ENCODE measurements around the gene EPS8L2.
A peak's percentile ranks its signal among the peaks of the same experiment; 100 is the strongest.

The EPS8L2 gene

DNA sequence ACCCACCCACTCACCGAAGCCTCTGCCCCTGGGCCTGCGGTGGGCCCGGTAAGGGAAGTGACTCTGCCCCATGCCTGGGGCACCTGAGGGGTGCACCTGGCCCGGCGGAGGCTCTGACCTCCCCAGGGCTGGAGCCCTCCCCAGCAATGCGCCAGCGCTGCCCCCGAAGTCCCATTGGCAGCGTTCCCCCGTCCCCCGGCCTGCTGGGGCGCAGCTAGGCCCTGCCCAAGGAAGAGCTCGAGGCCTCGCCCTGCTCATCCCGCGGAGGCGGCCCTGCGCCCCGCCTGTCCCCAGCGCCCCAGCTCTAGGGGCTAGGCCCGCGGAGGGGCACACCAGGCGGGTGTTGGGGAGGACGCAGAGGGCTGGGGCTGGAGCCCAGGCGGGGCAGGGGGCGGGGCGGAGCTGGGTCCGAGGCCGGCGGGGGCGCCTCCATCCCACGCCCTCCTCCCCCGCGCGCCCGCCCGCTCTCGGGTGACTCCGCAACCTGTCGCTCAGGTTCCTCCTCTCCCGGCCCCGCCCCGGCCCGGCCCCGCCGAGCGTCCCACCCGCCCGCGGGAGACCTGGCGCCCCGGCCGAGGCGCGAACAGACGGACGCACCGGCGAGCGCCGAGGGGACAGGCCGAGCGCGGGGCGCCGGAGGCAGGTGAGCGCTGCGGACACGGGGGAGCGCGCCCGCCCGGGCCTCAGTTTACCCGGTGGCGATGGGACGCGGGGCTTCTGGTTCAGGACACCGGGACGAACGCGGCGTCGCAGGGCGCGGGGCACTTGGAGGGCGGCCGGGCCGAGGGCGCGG is at the start of gene EPS8L2:
Gene EPS8L2, plus strand, starts transcription at position 586 of the 793 bp plus-strand sequence. CDS start 3,177 bp downstream, outside the sequence.
- Histone ChIP-seq H3K27me3 (ENCODE audit: insufficient read depth, insufficient read length) (peaks cover 7% of the 10 kb centered on the region), H3K4me1 (ENCODE audit: insufficient read depth, insufficient read length) (peaks cover 42% of the 10 kb centered on the region), H3K36me3 (ENCODE audit: insufficient read depth, insufficient read length, low read length) (peaks cover 48% of the 10 kb centered on the region), H3K4me3 (ENCODE audit: insufficient read length, low read depth) (peak within 1 kb of the TSS; percentile 53), H3K9ac (ENCODE audit: insufficient read length, low read depth) (peak within 1 kb of the TSS; percentile 90), H3K9me3 (ENCODE audit: insufficient read depth, low read length) (no peaks in the 10 kb centered on the region)
- DNase-seq (ENCODE audit: low read depth, low spot score): no peak
- TF ChIP-seq ZNF274 (IDR thresholded peaks at IDR 0.05; ENCODE audit: low read depth, low read length) (no peak), YY1 (IDR thresholded peaks at IDR 0.05; ENCODE audit: insufficient read depth, insufficient read length) (no peak), SUZ12 (IDR thresholded peaks at IDR 0.05; ENCODE audit: extremely low read depth, insufficient read depth, insufficient read length) (no peak)

DNA sequence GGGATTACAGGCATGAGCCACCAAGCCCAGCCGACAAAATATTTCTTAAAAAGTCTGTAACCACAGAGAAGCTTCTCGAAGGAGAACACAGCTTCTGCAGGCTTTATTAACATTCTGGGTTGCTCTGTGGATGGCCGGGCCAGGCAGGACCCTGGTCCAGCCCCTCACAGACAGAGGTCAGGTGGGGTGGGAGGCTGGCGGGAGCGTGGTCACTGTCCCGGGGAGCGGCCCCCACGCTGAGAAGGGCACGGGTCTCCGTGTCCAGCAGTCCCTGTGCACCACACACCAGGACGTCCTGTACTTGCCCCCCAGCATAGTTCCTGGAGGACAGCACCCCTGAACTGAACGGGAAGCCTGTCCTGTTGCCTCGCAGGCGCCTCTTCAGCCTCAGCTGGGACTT is 49.6 kb upstream of the EPS8L2 start:
- H3K4me3 ChIP-seq (ENCODE audit: insufficient read length, low read depth): no peak overlapping the region
- no peak for DNase-seq (ENCODE audit: low read depth, low spot score)
- H3K36me3 ChIP-seq (ENCODE audit: insufficient read depth, insufficient read length, low read length): peaks cover 72% of the 10 kb centered on the region
- TF ChIP-seq ZNF274 (IDR thresholded peaks at IDR 0.05; ENCODE audit: low read depth, low read length) (no peak), SUZ12 (IDR thresholded peaks at IDR 0.05; ENCODE audit: extremely low read depth, insufficient read depth, insufficient read length) (no peak), YY1 (IDR thresholded peaks at IDR 0.05; ENCODE audit: insufficient read depth, insufficient read length) (no peak)
- H3K27me3 ChIP-seq (ENCODE audit: insufficient read depth, insufficient read length): no peaks in the 10 kb centered on the region
- no peak overlapping the region for H3K9ac ChIP-seq (ENCODE audit: insufficient read length, low read depth)
- H3K9me3 ChIP-seq (ENCODE audit: insufficient read depth, low read length): no peaks in the 10 kb centered on the region
- peaks cover 4% of the 10 kb centered on the region for H3K4me1 ChIP-seq (ENCODE audit: insufficient read depth, insufficient read length)

DNA sequence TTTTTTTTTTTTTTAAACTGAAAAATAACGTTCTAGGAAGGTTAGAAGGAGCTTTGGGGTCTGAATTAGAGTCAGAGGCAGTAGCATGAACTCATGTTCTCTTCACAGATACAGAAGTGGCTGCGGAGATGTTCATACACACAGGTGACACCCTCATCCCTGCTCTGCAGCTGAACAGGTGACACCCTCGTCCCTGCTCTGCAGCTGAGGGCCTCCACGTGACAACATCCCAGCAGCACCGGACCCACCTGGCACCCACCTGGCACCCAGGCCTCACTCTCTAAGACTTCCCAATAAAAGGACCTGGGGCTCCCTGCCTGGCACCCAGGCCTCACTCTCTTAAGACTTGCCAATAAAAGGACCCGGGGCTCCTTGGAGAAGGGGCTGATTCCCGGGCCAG is 49.2 kb upstream of the EPS8L2 start:
- peaks cover 4% of the 10 kb centered on the region for H3K4me1 ChIP-seq (ENCODE audit: insufficient read depth, insufficient read length)
- no peaks in the 10 kb centered on the region for H3K27me3 ChIP-seq (ENCODE audit: insufficient read depth, insufficient read length)
- H3K9ac ChIP-seq (ENCODE audit: insufficient read length, low read depth): no peak overlapping the region
- no peak for DNase-seq (ENCODE audit: low read depth, low spot score)
- H3K36me3 ChIP-seq (ENCODE audit: insufficient read depth, insufficient read length, low read length): peaks cover 74% of the 10 kb centered on the region
- no peak for TF ChIP-seq YY1 (IDR thresholded peaks at IDR 0.05; ENCODE audit: insufficient read depth, insufficient read length)
- TF ChIP-seq ZNF274 (IDR thresholded peaks at IDR 0.05; ENCODE audit: low read depth, low read length): no peak
- TF ChIP-seq SUZ12 (IDR thresholded peaks at IDR 0.05; ENCODE audit: extremely low read depth, insufficient read depth, insufficient read length): no peak
- H3K9me3 ChIP-seq (ENCODE audit: insufficient read depth, low read length): no peaks in the 10 kb centered on the region
- H3K4me3 ChIP-seq (ENCODE audit: insufficient read length, low read depth): no peak overlapping the region

DNA sequence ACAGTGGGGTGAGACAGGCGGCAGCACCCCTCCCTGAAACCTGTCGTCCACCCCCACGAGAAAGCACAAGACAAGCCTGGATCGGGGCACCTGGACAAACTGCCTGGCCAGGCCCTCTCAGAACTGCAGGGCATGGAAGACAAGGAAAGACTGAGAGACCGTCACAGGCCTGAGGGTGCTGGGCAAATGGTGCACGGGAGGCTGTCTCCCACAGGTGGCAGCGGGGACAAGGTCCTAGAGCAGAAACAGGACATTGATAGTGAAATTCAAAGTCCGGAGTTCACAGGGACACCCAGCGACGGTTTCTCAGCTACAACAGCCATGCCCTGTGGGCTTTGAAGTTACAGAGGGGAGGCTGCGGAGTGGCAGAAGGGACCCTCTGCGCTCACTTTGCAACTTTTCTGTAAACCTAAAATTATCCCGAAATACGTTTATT is 48.3 kb upstream of the EPS8L2 start:
- no peaks in the 10 kb centered on the region for H3K27me3 ChIP-seq (ENCODE audit: insufficient read depth, insufficient read length)
- peaks cover 4% of the 10 kb centered on the region for H3K4me1 ChIP-seq (ENCODE audit: insufficient read depth, insufficient read length)
- H3K9ac ChIP-seq (ENCODE audit: insufficient read length, low read depth): no peak overlapping the region
- TF ChIP-seq ZNF274 (IDR thresholded peaks at IDR 0.05; ENCODE audit: low read depth, low read length) (no peak), SUZ12 (IDR thresholded peaks at IDR 0.05; ENCODE audit: extremely low read depth, insufficient read depth, insufficient read length) (no peak)
- H3K4me3 ChIP-seq (ENCODE audit: insufficient read length, low read depth): no peak overlapping the region
- no peak for DNase-seq (ENCODE audit: low read depth, low spot score)
- no peaks in the 10 kb centered on the region for H3K9me3 ChIP-seq (ENCODE audit: insufficient read depth, low read length)
- H3K36me3 ChIP-seq (ENCODE audit: insufficient read depth, insufficient read length, low read length): peaks cover 78% of the 10 kb centered on the region

DNA sequence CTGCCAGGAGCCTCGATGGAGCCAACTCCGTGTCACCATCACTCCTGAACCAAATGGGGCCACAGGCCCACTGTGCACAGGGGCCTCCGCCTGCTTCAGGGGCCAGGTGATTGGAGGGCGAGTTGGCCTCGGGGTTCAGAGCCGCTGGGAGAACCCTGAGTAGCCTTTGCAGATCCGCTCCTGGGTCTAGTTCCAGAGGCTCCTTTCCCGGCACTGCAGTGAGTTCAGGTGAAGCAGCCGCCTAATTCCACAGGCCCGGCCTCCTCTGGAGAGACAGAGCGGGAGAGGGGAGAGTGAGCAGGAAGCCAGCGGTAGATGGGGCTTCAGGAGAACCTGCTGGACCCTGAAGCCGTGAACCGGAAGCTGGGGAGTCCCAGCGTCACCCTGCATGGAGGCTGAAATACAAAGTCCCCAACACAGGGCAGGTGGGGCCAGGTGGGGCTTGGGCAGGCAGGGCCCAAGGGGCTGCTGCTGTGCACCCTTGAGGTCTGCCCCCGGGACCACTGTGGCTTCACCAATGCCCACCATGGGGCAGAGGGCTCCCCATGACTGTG is 46.4 kb upstream of the EPS8L2 start:
- no peak for TF ChIP-seq YY1 (IDR thresholded peaks at IDR 0.05; ENCODE audit: insufficient read depth, insufficient read length)
- no peak for TF ChIP-seq ZNF274 (IDR thresholded peaks at IDR 0.05; ENCODE audit: low read depth, low read length)
- TF ChIP-seq SUZ12 (IDR thresholded peaks at IDR 0.05; ENCODE audit: extremely low read depth, insufficient read depth, insufficient read length): no peak

DNA sequence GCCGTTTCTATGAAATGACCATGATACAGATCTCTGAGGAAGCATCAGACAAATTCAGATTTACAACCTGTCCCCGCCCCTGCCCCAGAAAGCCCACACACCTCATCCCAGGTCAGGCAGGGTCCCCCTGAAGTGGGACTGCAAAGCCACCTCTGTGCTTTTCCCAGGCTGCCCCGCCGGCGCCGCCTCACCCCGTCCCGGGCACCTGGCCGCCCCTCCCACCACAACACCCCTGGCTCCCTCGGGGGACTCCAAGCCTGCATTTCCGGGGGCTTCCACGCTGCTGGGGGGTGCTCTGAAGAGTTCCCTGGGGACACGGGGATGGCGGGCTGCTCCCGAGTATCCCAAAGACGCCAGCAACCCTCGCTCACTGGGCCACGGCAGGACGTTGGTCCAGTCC is 45.8 kb upstream of the EPS8L2 start:
- H3K36me3 ChIP-seq (ENCODE audit: insufficient read depth, insufficient read length, low read length): peaks cover 81% of the 10 kb centered on the region
- DNase-seq (ENCODE audit: low read depth, low spot score): no peak
- H3K9ac ChIP-seq (ENCODE audit: insufficient read length, low read depth): no peak overlapping the region

More for the DNA sequence above, 46.4 kb upstream of the EPS8L2 start:
- Histone ChIP-seq H3K9me3 (ENCODE audit: insufficient read depth, low read length) (no peaks in the 10 kb centered on the region), H3K4me1 (ENCODE audit: insufficient read depth, insufficient read length) (peaks cover 4% of the 10 kb centered on the region), H3K36me3 (ENCODE audit: insufficient read depth, insufficient read length, low read length) (peaks cover 82% of the 10 kb centered on the region), H3K9ac (ENCODE audit: insufficient read length, low read depth) (no peak overlapping the region), H3K27me3 (ENCODE audit: insufficient read depth, insufficient read length) (no peaks in the 10 kb centered on the region), H3K4me3 (ENCODE audit: insufficient read length, low read depth) (no peak overlapping the region)
- DNase-seq (ENCODE audit: low read depth, low spot score): no peak

DNA sequence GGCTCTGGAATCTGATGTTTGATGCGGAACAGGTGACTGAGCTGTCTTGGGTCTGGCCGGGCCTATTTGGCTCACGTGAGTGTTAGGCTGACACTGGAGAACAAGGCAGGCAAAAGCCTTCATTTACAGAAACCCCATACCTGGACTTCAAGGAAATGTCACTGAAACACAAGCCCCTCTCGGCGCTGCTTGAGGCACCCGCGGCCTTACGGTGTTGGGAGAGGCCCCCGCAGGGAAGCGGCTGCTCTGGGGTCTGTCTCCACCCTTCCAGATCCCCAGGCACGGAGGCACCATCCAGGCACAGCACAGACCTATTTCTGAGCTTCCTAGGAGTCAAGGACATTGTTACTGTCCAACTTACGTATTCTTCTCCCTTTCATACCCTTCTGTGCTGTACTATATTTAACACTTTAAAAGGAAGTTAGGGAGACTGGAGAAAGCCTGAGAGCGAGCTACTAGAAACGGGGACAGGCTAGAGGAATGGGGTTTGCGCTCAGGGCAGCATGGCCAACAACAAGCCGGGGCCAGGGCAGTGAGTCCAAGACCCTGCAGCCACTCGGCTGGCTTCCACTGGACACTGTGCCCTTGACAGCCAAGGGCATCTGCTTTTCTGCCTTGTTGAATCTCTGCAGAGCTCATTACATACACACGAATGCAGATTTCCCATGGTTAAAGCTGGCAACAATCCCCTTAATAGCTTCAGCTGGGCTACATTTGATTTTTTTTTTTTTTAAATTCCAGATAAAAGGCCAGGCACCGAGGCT is 45.2 kb upstream of the EPS8L2 start:
- no peak for TF ChIP-seq YY1 (IDR thresholded peaks at IDR 0.05; ENCODE audit: insufficient read depth, insufficient read length)
- TF ChIP-seq ZNF274 (IDR thresholded peaks at IDR 0.05; ENCODE audit: low read depth, low read length): no peak
- TF ChIP-seq SUZ12 (IDR thresholded peaks at IDR 0.05; ENCODE audit: extremely low read depth, insufficient read depth, insufficient read length): no peak
- Histone ChIP-seq H3K4me3 (ENCODE audit: insufficient read length, low read depth) (no peak overlapping the region), H3K9me3 (ENCODE audit: insufficient read depth, low read length) (no peaks in the 10 kb centered on the region), H3K27me3 (ENCODE audit: insufficient read depth, insufficient read length) (no peaks in the 10 kb centered on the region), H3K36me3 (ENCODE audit: insufficient read depth, insufficient read length, low read length) (peaks cover 85% of the 10 kb centered on the region), H3K9ac (ENCODE audit: insufficient read length, low read depth) (no peak overlapping the region), H3K4me1 (ENCODE audit: insufficient read depth, insufficient read length) (peaks cover 4% of the 10 kb centered on the region)
- no peak for DNase-seq (ENCODE audit: low read depth, low spot score)

More for the DNA sequence above, 45.8 kb upstream of the EPS8L2 start:
- TF ChIP-seq SUZ12 (IDR thresholded peaks at IDR 0.05; ENCODE audit: extremely low read depth, insufficient read depth, insufficient read length) (no peak), YY1 (IDR thresholded peaks at IDR 0.05; ENCODE audit: insufficient read depth, insufficient read length) (no peak), ZNF274 (IDR thresholded peaks at IDR 0.05; ENCODE audit: low read depth, low read length) (no peak)
- no peak overlapping the region for H3K4me3 ChIP-seq (ENCODE audit: insufficient read length, low read depth)
- H3K9me3 ChIP-seq (ENCODE audit: insufficient read depth, low read length): no peaks in the 10 kb centered on the region
- H3K4me1 ChIP-seq (ENCODE audit: insufficient read depth, insufficient read length): peaks cover 4% of the 10 kb centered on the region
- no peaks in the 10 kb centered on the region for H3K27me3 ChIP-seq (ENCODE audit: insufficient read depth, insufficient read length)

Measured in NT2/D1 (cell line).